ENCODE data around the gene ATPAF1.
"Not testable (repeated sequence)": the region's sequence is repeated elsewhere in the genome, so short reads cannot be mapped to it uniquely, and the experiment has no call there.

ATPAF1 gene

GRCh38 chr1:46681333-46682034 is 13.3 kb upstream of the ATPAF1 start:
- no peak for DNase-seq (ENCODE audit: low read depth in 2 of 2, low spot score in 1 of 2)

- DNase-seq (ENCODE audit: low read depth in 2 of 2, low spot score in 1 of 2), result no peak
Measured at GRCh38 chr1:46679789-46680573, 11.8 kb upstream of the ATPAF1 start.

- no peak for DNase-seq (ENCODE audit: low read depth in 2 of 2, low spot score in 1 of 2)
Measured at GRCh38 chr1:46677339-46677738, 9.2 kb upstream of the ATPAF1 start.

- DNase-seq (ENCODE audit: low read depth in 2 of 2, low spot score in 1 of 2), result no peak
Measured at GRCh38 chr1:46676531-46676930, 8.4 kb upstream of the ATPAF1 start.

- DNase-seq (ENCODE audit: low read depth in 2 of 2, low spot score in 1 of 2), result no peak
Measured at GRCh38 chr1:46675549-46676314, 7.6 kb upstream of the ATPAF1 start.

- DNase-seq (ENCODE audit: low read depth in 2 of 2, low spot score in 1 of 2), result no peak
Measured at GRCh38 chr1:46673749-46674182, 5.6 kb upstream of the ATPAF1 start.

- DNase-seq (ENCODE audit: low read depth in 2 of 2, low spot score in 1 of 2), result no peak
Measured at GRCh38 chr1:46672696-46673095, 4.5 kb upstream of the ATPAF1 start.

- DNase-seq (ENCODE audit: low read depth in 2 of 2, low spot score in 1 of 2), result no peak
Measured at GRCh38 chr1:46671554-46671953, 3.4 kb upstream of the ATPAF1 start, which contains the start of gene TEX38. TSS of gene TEX38 (plus strand) at chr1:46671854. CDS start at chr1:46671935, 81 bp downstream.

GRCh38 chr1:46670134-46670533 is 2.0 kb upstream of the ATPAF1 start:
- no peak for DNase-seq (ENCODE audit: low read depth in 2 of 2, low spot score in 1 of 2)

- DNase-seq (ENCODE audit: low read depth in 2 of 2, low spot score in 1 of 2), result no peak
Measured at GRCh38 chr1:46665983-46666382, 2.2 kb downstream of the ATPAF1 start.

- not testable (repeated sequence) for DNase-seq (ENCODE audit: low read depth in 2 of 2, low spot score in 1 of 2)
Measured at GRCh38 chr1:46662919-46663318, 5.2 kb downstream of the ATPAF1 start.

- DNase-seq (ENCODE audit: low read depth in 2 of 2, low spot score in 1 of 2), result not testable (repeated sequence)
Measured at GRCh38 chr1:46660116-46660515, 8.0 kb downstream of the ATPAF1 start.

- DNase-seq (ENCODE audit: low read depth in 2 of 2, low spot score in 1 of 2), result no peak
Measured at GRCh38 chr1:46659307-46659870, 8.8 kb downstream of the ATPAF1 start.

- DNase-seq (ENCODE audit: low read depth in 2 of 2, low spot score in 1 of 2), result no peak
Measured at GRCh38 chr1:46657775-46658174, 10.4 kb downstream of the ATPAF1 start.

GRCh38 chr1:46656643-46657042 is 11.5 kb downstream of the ATPAF1 start:
- no peak for DNase-seq (ENCODE audit: low read depth in 2 of 2, low spot score in 1 of 2)

GRCh38 chr1:46655848-46656247 is 12.3 kb downstream of the ATPAF1 start:
- DNase-seq (ENCODE audit: low read depth in 2 of 2, low spot score in 1 of 2), result no peak

- not testable (repeated sequence) for DNase-seq (ENCODE audit: low read depth in 2 of 2, low spot score in 1 of 2)
Measured at GRCh38 chr1:46654698-46655097, 13.5 kb downstream of the ATPAF1 start.

GRCh38 chr1:46654012-46654411 is 14.2 kb downstream of the ATPAF1 start:
- no peak for DNase-seq (ENCODE audit: low read depth in 2 of 2, low spot score in 1 of 2)

- DNase-seq (ENCODE audit: low read depth in 2 of 2, low spot score in 1 of 2), result no peak
Measured at GRCh38 chr1:46653405-46653958, 14.7 kb downstream of the ATPAF1 start.

GRCh38 chr1:46652321-46653100 is 15.7 kb downstream of the ATPAF1 start:
- DNase-seq (ENCODE audit: low read depth in 2 of 2, low spot score in 1 of 2), result no peak
